ENCODE measurements around the gene SLC37A3.

The SLC37A3 gene

GRCh38 chr7:140400381-140400780 lies 2.1 kb upstream of the SLC37A3 start:
- DNase-seq (ENCODE audit: low spot score), result no peak

- DNase-seq (ENCODE audit: low spot score), result no peak
Measured at GRCh38 chr7:140398821-140399220, 491 bp upstream of the SLC37A3 start.

- no peak for DNase-seq (ENCODE audit: low spot score)
Measured at GRCh38 chr7:140393756-140394306, 4.5 kb downstream of the SLC37A3 start.

GRCh38 chr7:140391634-140392033 lies 6.7 kb downstream of the SLC37A3 start:
- DNase-seq (ENCODE audit: low spot score), result no peak

GRCh38 chr7:140390466-140391190 lies 7.7 kb downstream of the SLC37A3 start:
- no peak for DNase-seq (ENCODE audit: low spot score)

- no peak for DNase-seq (ENCODE audit: low spot score)
Measured at GRCh38 chr7:140390034-140390433, 8.3 kb downstream of the SLC37A3 start.

GRCh38 chr7:140389445-140389844 lies 8.9 kb downstream of the SLC37A3 start:
- DNase-seq (ENCODE audit: low spot score), result no peak

GRCh38 chr7:140384894-140385545 lies 13.3 kb downstream of the SLC37A3 start:
- no peak for DNase-seq (ENCODE audit: low spot score)

- DNase-seq (ENCODE audit: low spot score), result no peak
Measured at GRCh38 chr7:140383954-140384713, 14.2 kb downstream of the SLC37A3 start.

- peak; percentile 41 for DNase-seq (ENCODE audit: low spot score)
Measured at GRCh38 chr7:140375892-140376730, 22.2 kb downstream of the SLC37A3 start.

- no peak for DNase-seq (ENCODE audit: low spot score)
Measured at GRCh38 chr7:140375323-140375722, 23.0 kb downstream of the SLC37A3 start.

- DNase-seq (ENCODE audit: low spot score), result no peak
Measured at GRCh38 chr7:140369294-140369693, 29.0 kb downstream of the SLC37A3 start.

- DNase-seq (ENCODE audit: low spot score), result no peak
Measured at GRCh38 chr7:140367528-140367927, 30.8 kb downstream of the SLC37A3 start.

- no peak for DNase-seq (ENCODE audit: low spot score)
Measured at GRCh38 chr7:140364819-140365218, 33.5 kb downstream of the SLC37A3 start.

- DNase-seq (ENCODE audit: low spot score), result no peak
Measured at GRCh38 chr7:140360697-140361229, 37.6 kb downstream of the SLC37A3 start.

- DNase-seq (ENCODE audit: low spot score), result peak; percentile 8
Measured at GRCh38 chr7:140358412-140359051, 39.8 kb downstream of the SLC37A3 start.

GRCh38 chr7:140358024-140358411 lies 40.3 kb downstream of the SLC37A3 start:
- DNase-seq (ENCODE audit: low spot score), result no peak

- no peak for DNase-seq (ENCODE audit: low spot score)
Measured at GRCh38 chr7:140350056-140350455, 48.3 kb downstream of the SLC37A3 start.

GRCh38 chr7:140349144-140349771 lies 49.1 kb downstream of the SLC37A3 start:
- DNase-seq (ENCODE audit: low spot score), result no peak

- no peak for DNase-seq (ENCODE audit: low spot score)
Measured at GRCh38 chr7:140348161-140348849, 50.0 kb downstream of the SLC37A3 start.
